RWPE1 (cell line): ENCODE results near the gene CCDC85B.

Source experiments
- CTCF ChIA-PET: fragments of 350-600 bp; sonication (Branson Sonifier 250); formaldehyde crosslinking; extraction: SDS; loops from one replicate; lab custom pipeline; 2021; lab: Yijun Ruan, JAX
- POLR2A ChIA-PET: fragments of 400-600 bp; formaldehyde crosslinking; extraction: SDS; loops from one replicate; lab custom pipeline; 2020; ENCODE audit warnings: antibody characterized with exemption; ENCODE audit not compliant: low non-redundant PET; lab: Yijun Ruan, JAX
- DNase-seq: peaks from one replicate; pipeline ENCODE4 v3.0.0; 2012; ENCODE audit warnings: low spot score
- H3K27ac ChIP-seq: fragments of 450-650 bp; 2 replicates; pipeline ENCODE4 v1.5.1; 2017
- TF ChIP-seq, protein P1 (sequence below): fragments of 450-650 bp; conservative IDR thresholded peaks from 2 replicates; pipeline ENCODE4 v1.5.1; 2017; ENCODE audit warnings: low read depth, mild to moderate bottlenecking

Gene CCDC85B

DNA sequence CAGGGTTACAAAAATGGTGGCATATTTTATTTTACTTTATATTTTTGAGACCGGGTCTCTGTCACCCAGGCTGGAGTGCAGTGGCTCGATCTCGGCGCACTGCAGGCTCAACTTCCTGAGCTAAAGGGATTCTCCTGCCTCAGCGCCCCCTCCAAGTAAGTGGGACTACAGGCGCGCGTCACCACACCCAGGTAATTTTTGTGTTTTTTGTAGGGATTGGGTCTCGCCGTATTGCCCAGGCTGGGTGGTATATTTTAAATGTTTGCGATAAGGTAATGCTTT, 10.4 kb downstream of the CCDC85B start:
- ChIA-PET POLR2A (interaction anchor here (0.6 to 1.1 kb wide), 4 partner anchors 10 to 15 kb away, joined by 3 to 7 read pairs (median 4); partner anchors contain the start of genes CCDC85B and FIBP), CTCF (interaction anchor here (1.2 kb wide), 1 partner anchor 11 kb away, joined by 3 read pairs; no protein-coding TSS in a partner anchor)
- TF ChIP-seq, protein P1, sequence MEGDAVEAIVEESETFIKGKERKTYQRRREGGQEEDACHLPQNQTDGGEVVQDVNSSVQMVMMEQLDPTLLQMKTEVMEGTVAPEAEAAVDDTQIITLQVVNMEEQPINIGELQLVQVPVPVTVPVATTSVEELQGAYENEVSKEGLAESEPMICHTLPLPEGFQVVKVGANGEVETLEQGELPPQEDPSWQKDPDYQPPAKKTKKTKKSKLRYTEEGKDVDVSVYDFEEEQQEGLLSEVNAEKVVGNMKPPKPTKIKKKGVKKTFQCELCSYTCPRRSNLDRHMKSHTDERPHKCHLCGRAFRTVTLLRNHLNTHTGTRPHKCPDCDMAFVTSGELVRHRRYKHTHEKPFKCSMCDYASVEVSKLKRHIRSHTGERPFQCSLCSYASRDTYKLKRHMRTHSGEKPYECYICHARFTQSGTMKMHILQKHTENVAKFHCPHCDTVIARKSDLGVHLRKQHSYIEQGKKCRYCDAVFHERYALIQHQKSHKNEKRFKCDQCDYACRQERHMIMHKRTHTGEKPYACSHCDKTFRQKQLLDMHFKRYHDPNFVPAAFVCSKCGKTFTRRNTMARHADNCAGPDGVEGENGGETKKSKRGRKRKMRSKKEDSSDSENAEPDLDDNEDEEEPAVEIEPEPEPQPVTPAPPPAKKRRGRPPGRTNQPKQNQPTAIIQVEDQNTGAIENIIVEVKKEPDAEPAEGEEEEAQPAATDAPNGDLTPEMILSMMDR, result no peak
- H3K27ac ChIP-seq, result peak overlapping the region; percentile 95
- DNase-seq, result no peak

DNA sequence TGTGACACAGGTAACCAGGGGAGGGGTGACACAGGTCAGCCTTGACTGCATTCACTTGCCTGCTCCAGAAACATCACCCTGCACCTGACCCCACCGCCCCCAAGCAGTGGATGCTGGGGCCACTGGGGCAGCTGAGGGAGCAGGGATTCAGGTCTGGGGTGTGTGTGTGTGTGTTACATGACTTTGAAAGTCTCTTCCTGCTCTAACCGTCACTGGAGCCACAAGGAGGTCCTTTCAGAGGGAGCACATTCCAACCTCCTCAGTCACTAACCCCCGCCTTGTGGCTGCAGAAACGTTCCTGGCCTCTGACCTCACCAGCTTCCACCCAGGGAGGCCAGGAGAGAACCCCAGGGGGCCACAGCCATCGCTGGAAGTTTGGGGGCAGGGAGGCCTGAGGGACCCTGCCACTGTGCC, 12.6 kb downstream of the CCDC85B start:
- peak overlapping the region; percentile 73 for H3K27ac ChIP-seq
- DNase-seq, result peak; percentile 62
- ChIA-PET CTCF (interaction anchor here (0.6 kb wide), 1 partner anchor 317 kb away, joined by 5 read pairs; no protein-coding TSS in a partner anchor), POLR2A (no interaction called here)
- TF ChIP-seq, protein P1, result no peak

DNA sequence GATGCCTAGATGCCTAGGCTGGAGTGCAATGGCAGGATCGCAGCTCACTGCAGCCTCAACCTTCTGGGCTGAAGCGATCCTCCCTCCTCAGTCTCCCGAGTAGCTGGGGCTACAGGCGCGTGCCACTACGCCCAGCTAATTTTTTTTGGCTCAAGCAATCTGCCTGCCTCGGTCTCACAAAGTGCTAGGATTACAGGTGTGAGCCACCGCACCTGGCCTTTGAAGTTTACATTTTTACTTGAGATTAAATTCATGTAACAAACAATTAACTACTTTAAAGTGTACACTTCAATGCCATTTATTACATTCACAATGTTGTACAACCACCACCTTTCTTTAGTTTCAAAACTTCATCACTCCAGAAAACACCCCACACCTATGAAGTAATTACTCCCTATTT, 13.2 kb downstream of the CCDC85B start:
- DNase-seq, result no peak
- POLR2A ChIA-PET, result no interaction called here
- TF ChIP-seq, protein P1, result no peak
- peak overlapping the region; percentile 73 for H3K27ac ChIP-seq
- CTCF ChIA-PET, result interaction anchor here (0.6 kb wide), 1 partner anchor 316 kb away, joined by 5 read pairs; no protein-coding TSS in a partner anchor

DNA sequence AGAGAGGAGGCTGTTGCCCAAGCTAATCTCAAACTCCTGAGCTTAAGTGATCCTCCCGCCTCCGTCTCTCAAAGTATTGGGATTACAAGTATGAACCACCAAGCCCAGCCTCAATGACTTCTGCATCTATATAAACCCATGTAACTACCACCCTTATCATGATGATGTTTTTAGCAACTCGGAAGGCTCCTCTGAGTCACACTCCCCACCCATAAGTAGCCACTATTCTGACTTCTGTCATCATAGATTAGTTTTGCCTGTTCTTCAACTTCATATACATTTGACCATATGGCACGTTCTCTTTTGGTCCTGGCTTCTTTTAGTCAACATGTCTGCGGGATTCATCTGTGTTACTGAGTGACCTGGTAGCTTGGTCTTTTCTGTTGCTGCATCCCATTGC, 16.1 kb downstream of the CCDC85B start:
- ChIA-PET POLR2A (no interaction called here), CTCF (interaction anchor here (0.7 to 1.1 kb wide), 2 partner anchors 22 to 351 kb away, joined by 3 to 5 read pairs; no protein-coding TSS in a partner anchor)
- TF ChIP-seq, protein P1, result no peak
- no peak for DNase-seq
- H3K27ac ChIP-seq, result no peak overlapping the region

DNA sequence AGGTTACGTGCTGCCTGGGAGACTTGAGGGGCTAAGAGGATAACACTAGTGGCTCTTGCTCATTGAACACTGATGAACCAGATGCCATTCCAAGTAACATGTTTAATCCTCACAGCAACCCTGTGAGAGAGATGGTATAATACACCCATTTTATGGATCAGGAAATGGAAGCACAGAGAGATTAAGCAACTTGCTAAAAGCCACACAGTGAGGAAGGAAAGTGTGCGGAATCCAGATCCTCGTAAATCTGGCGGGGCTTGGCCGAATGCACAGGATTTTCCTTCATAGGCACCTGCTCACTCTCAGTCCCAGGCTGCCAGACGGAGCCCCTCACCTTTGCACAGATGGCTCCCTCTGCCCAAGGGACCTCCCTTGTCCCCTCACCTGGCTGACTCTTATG, 17.4 kb downstream of the CCDC85B start:
- H3K27ac ChIP-seq, result no peak overlapping the region

DNA sequence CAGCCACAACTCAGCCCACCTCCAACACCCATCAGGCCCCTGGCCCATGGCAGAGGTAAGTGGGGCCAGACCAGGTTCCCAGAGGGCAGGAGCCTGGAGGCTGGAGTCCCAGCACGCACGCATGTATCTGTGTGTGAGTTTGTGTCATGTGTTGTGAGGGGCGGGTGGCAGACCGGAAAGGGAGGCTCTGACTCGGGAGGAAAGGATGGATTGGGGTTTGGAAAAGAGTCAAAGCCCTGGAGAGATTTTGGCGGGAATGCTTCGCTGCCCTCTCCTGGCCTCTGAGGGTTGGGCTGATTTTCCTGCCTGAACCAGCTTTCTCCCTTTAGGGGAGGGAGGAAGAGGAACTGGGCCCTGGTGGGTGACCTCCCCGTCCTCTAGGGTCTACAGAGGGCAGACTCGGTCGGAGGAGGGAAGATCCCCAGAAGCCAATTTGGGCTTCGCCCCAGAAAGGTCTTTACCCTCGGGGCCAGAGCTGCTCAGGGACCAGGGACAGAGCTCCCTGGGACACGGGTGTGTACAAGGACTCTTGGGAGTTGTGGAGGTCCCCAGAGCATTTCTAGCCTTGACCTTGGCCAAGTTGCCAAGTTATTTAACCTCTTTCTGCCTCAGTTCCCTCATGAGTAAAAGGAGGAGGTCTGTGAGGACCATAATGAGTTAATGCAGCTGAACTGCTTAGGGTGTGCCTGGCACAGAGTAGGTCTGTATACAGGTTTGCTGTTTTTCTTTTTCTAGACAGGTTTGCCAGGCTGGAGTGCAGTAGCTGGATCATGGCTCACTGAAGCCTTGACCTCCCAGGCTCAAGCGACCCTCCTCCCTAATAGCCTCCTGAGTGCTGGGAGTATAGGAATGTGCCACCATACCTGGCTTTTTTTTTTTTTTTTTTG, 21.5 kb downstream of the CCDC85B start:
- ChIA-PET POLR2A (interaction anchor here (0.9 to 1.4 kb wide), 4 partner anchors 11 to 24 kb away, joined by 3 to 7 read pairs (median 4); partner anchors contain the start of genes CCDC85B and FIBP), CTCF (interaction anchor here (0.6 to 2.4 kb wide), 8 partner anchors 14 to 348 kb away, joined by 3 to 8 read pairs (median 4); partner anchors contain the start of genes CCDC85B and FIBP)
- H3K27ac ChIP-seq, result peak overlapping the region; percentile 93
- peak; percentile 88 for DNase-seq
- TF ChIP-seq, protein P1, result peak; percentile 67

More for the DNA sequence above, 17.4 kb downstream of the CCDC85B start:
- DNase-seq, result no peak
- POLR2A ChIA-PET, result no interaction called here
- CTCF ChIA-PET, result interaction anchor here (0.6 kb wide), 1 partner anchor 11 kb away, joined by 3 read pairs; no protein-coding TSS in a partner anchor
- TF ChIP-seq, protein P1, result no peak
